Measurements from ENCODE around the gene SEMA4G. TPM values are rescaled to one million over a fixed set of nuclear protein-coding genes. Genes with fewer than 3 reads are reported as not detected.

The SEMA4G gene
- total RNA-seq, 1 experiment from 2014 or later, result 8.5 TPM

DNA sequence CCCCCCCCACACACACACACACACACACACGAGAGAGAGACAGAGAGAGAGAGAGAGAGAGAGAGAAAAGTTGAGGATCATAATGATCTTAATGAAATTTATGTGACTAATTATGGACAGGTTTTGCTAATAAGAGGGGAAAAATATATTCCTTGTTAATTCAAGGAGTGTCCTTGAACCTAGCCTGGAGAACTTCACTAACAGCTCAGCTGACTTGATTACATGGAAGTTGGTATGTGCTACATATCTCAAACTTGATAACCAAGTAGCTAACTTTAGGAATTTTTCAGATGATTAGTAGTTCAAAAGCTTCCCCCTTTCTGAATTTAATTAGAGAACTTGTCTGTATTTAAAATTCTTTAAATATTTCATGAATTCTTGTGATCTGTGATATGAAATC lies 41.3 kb upstream of the SEMA4G start:
- no peak overlapping the region for H3K23ac ChIP-seq (ENCODE audit: insufficient read length, low read depth, low read length)
- H3T11ph ChIP-seq (ENCODE audit: low read length), result no peak overlapping the region
- H3K27ac Mint-ChIP-seq, result no peak overlapping the region; a peak in 1 of 7 replicates
- H3K27ac ChIP-seq (ENCODE audit: insufficient read length, low read depth, low read length), result no peak overlapping the region
- no peak overlapping the region for H2BK12ac ChIP-seq (ENCODE audit: insufficient read length, low read depth, low read length)
- H3K4me3 Mint-ChIP-seq, result no peak overlapping the region
- H3K4ac ChIP-seq (ENCODE audit: low read depth, low read length), result no peak overlapping the region
- peaks cover 9 to 60% (median 49%) of the 10 kb centered on the region in 3 experiments; a peak in 6 of 7 replicates for H3K36me3 Mint-ChIP-seq (ENCODE audit: insufficient read depth in 1 of 3, low read depth in 3 of 3)
- no peak overlapping the region for H3K56ac ChIP-seq (ENCODE audit: insufficient read length, low read depth, low read length)
- no peaks in the 10 kb centered on the region for H3K9me3 ChIP-seq (ENCODE audit: control insufficient read depth, low read depth, low read length)
- H3K9ac ChIP-seq (ENCODE audit: extremely low read depth, insufficient read length, low read length), result no peak overlapping the region
- no peaks in the 10 kb centered on the region for H3K79me1 ChIP-seq (ENCODE audit: insufficient read depth, low read depth, low read length, poor library complexity, severe bottlenecking)
- no peaks in the 10 kb centered on the region for H3K27me3 Mint-ChIP-seq (ENCODE audit: low read depth)
- no peaks in the 10 kb centered on the region for H3K9me3 Mint-ChIP-seq
- TF ChIP-seq, protein P1, sequence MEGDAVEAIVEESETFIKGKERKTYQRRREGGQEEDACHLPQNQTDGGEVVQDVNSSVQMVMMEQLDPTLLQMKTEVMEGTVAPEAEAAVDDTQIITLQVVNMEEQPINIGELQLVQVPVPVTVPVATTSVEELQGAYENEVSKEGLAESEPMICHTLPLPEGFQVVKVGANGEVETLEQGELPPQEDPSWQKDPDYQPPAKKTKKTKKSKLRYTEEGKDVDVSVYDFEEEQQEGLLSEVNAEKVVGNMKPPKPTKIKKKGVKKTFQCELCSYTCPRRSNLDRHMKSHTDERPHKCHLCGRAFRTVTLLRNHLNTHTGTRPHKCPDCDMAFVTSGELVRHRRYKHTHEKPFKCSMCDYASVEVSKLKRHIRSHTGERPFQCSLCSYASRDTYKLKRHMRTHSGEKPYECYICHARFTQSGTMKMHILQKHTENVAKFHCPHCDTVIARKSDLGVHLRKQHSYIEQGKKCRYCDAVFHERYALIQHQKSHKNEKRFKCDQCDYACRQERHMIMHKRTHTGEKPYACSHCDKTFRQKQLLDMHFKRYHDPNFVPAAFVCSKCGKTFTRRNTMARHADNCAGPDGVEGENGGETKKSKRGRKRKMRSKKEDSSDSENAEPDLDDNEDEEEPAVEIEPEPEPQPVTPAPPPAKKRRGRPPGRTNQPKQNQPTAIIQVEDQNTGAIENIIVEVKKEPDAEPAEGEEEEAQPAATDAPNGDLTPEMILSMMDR (conservative IDR thresholded peaks at IDR 0.05), result no peak
- no peak overlapping the region for H4K91ac ChIP-seq (ENCODE audit: insufficient read length, low read depth, low read length)
- H3K23me2 ChIP-seq (ENCODE audit: insufficient read length, low read depth, low read length, poor library complexity, severe bottlenecking), result no peaks in the 10 kb centered on the region
- H2AK5ac ChIP-seq (ENCODE audit: insufficient read length, low read length), result no peak overlapping the region
- no CpG with 5 or more reads among the region's 1 CpG for WGBS (ENCODE audit: extremely low coverage, insufficient read length, low lambda C conversion rate)
- DNase-seq, result no peak
- H2BK20ac ChIP-seq (ENCODE audit: low read depth, low read length, poor library complexity, severe bottlenecking), result no peak overlapping the region
- no peaks in the 10 kb centered on the region for H3K27me3 ChIP-seq (ENCODE audit: insufficient read depth, low read length)
- H3K79me2 ChIP-seq (ENCODE audit: insufficient read depth, low read length), result no peaks in the 10 kb centered on the region
- no peak overlapping the region for H2AFZ ChIP-seq (ENCODE audit: low read length)
- H2BK120ac ChIP-seq (ENCODE audit: low read depth, low read length, poor library complexity, severe bottlenecking), result no peak overlapping the region
- no peaks in the 10 kb centered on the region for H3K4me1 Mint-ChIP-seq
- H3K4me2 ChIP-seq (ENCODE audit: insufficient read depth, insufficient read length, low read length), result no peak overlapping the region
- no peak overlapping the region for H4K5ac ChIP-seq (ENCODE audit: insufficient read length, low read depth, low read length)
- no peak overlapping the region for H4K8ac ChIP-seq (replicated peaks; ENCODE audit: insufficient read length, low read depth, low read length)
- H3K14ac ChIP-seq (ENCODE audit: insufficient read depth, low read length), result no peak overlapping the region
- no peak overlapping the region for H3K18ac ChIP-seq (ENCODE audit: insufficient read length, low read depth, low read length)
- H2BK15ac ChIP-seq (ENCODE audit: low read depth, low read length), result no peak overlapping the region
- H4K20me1 ChIP-seq (ENCODE audit: control insufficient read depth, insufficient read depth, insufficient read length), result no peaks in the 10 kb centered on the region
- H2BK5ac ChIP-seq (ENCODE audit: insufficient read length, low read length), result no peak overlapping the region
- H3K4me1 ChIP-seq (ENCODE audit: insufficient read depth, low read length), result no peaks in the 10 kb centered on the region
